GDM1 (cell line): ENCODE data around the gene CNOT4.
"Not testable (repeated sequence)": the region's sequence is repeated elsewhere in the genome, so short reads cannot be mapped to it uniquely, and the experiment has no call there.

Source experiments
- DNase-seq: peaks from one replicate; lab custom pipeline; 2025; lab: John Stamatoyannopoulos, UW

The CNOT4 gene

DNA sequence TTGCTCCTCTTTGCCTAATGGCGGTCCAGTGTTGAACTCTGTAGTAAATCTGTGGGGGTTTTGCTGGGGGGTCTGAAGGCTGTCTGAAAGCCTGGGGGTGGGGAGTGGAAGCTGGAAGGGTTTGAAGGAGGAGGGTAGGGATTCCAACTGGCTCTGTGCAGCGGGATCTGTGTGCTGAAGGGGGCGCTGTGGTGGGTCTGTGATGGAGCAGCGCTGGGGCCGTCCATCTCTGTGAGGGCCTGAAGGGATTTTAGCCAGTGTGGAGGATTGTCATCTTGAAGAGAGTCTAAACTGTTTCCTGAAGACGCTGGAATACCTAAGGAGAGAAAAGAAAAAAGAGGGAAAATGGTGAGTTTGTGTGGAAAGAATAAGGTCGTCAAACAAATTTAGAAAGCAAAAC is 147.0 kb downstream of the CNOT4 start:
- no peak for DNase-seq

GRCh38 chr7:135361788-135362187 is 148.1 kb downstream of the CNOT4 start:
- no peak for DNase-seq

DNA sequence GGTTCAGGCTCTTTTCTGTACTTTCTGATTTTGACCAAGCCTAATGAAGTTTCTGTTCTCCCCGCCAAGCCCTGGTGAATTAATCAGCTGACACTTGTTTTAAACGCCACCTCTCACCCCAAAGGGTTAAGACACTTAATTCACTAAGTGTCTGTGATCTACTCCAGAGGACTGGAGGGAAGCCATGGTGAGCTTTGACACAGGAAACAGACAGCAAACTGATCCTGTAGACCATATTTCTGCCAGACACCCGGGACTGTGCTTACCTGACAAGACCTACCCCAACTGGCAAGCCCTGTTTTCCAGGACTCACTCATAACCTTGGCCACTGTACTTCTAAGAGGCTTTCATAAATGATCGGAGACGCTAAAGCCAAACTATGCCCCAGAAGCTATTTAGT is 150.3 kb downstream of the CNOT4 start:
- no peak for DNase-seq

GRCh38 chr7:135355377-135356048 is 154.4 kb downstream of the CNOT4 start:
- no peak for DNase-seq

GRCh38 chr7:135353832-135354231 is 156.1 kb downstream of the CNOT4 start:
- DNase-seq = no peak

GRCh38 chr7:135352285-135352684 is 157.6 kb downstream of the CNOT4 start:
- DNase-seq = no peak

- not testable (repeated sequence) for DNase-seq
Observed at GRCh38 chr7:135351070-135351469, 158.8 kb downstream of the CNOT4 start.

DNA sequence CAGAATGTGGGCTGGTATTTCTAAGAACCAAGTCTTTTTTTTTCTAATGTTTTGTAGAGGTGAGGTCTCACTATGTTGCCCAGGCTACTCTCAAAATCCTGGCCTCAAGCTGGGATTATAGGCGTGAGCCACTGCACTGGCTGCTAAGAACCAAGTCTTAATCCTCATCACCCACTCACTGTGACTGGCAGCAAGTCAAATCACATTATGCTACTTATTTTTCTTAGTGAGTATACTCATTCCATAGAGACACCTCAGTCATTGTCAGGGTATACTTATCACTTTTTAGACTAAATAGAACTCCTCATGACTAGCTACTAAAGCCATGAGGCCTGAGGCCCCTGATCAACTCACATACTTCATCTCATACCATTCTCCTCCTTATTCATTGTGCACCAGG is 160.2 kb downstream of the CNOT4 start:
- no peak for DNase-seq

GRCh38 chr7:135348493-135348892 is 161.4 kb downstream of the CNOT4 start:
- DNase-seq = no peak

DNA sequence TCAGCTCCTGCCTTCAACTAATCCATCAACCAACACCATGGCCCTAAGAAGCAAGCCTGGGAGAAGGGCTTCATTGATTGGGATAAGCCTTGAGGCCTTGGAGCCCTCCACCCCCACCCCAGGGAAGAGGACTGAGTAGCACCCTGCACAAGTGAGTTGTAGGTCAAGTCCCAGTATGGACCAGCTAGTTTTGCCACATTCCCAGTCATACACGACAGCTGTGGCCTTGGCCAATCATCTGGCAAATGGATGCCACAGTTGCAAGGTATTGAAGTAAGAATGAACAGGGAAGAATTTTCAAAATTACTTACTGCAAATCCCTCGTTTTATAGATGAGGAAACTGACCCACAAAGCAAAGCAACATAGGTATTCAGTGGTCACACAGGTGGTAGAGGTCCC is 166.5 kb downstream of the CNOT4 start:
- no peak for DNase-seq

GRCh38 chr7:135342887-135343286 is 167.0 kb downstream of the CNOT4 start:
- DNase-seq = no peak

GRCh38 chr7:135341049-135341448 is 168.9 kb downstream of the CNOT4 start:
- DNase-seq = no peak

DNA sequence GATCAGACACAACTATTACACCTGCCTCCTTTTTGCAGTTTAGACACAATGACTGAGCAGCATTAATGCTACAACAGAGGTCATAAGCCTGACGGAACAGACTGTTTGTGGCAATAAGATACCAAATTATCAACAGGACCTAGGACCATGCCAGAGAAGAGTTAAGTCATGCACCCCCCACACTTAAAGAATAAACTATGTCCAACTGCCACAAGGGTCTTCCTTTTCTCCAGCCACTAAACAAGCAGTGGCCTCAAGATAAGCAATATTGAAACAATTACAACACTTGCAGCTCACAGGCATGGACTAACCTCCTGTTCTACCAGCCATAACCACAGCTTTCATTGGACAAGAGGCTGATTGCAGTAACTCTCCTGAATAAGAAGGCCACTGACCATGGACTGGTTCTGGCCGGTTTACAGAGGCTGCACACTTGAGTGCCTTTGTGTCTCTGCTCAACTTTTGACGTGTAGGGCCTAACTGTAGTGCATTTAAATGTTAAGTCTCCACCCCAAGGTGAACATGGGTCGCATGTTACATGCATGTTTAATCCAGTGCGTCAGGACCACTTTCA is 171.8 kb downstream of the CNOT4 start:
- DNase-seq = no peak

DNA sequence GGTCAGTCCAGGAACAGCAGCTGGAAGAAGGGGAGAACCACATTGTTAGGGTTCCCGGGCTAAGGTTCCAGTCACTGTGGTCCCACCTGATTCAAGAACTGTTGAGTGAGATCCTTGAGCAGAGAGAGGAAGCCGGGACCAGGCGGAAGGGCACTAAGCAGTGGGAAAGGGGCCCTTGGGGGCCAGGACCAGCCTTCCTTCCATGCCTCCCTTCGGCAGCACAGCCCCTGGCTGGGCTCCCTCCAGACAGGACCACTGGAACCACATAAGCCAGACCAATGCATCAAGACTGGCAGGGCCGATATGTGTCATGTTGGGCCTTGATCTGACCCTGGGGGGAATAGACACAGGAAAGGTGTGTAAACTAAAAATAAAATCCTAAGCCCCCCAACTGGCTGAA is 172.4 kb downstream of the CNOT4 start:
- no peak for DNase-seq

- peak; percentile 1 for DNase-seq
Observed at GRCh38 chr7:135335628-135336139, 174.2 kb downstream of the CNOT4 start.

DNA sequence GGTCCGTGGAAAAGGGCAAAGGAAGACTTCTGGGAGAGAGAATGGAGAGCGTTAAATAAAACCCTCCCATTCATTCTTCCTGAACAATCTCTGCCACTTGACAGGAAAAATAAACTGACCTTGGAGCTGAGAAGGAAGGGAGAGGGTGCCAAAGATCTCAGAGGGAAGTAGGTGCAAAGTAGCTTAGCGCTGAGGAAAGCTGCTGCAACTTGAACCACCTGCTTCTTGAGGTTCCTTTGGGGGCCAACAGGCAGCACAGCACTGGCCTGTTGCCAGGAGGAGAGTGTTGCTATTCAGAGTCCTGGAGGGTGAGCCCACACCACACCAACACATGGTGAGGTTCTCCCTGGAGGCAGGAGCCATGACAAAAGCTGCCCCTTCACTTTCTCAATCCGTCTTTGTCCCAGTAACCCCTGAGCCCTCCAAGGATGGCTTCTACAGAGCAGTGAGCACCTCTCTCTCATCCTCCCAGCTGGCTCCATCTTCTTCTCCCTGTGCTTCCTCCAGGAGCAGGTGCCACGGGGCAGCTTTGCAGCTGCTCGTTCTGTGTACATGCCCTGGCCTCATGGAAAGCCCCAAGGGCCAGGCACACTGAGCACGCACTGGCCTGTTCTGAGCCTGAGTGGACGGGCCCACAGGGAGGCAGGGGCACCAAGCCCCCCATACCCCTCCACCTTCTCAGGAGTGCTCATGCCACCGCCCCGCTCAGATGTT is 174.9 kb downstream of the CNOT4 start:
- no peak for DNase-seq

- DNase-seq = no peak
Observed at GRCh38 chr7:135333946-135334345, 176.0 kb downstream of the CNOT4 start.

- DNase-seq = no peak
Observed at GRCh38 chr7:135333200-135333599, 176.7 kb downstream of the CNOT4 start.

DNA sequence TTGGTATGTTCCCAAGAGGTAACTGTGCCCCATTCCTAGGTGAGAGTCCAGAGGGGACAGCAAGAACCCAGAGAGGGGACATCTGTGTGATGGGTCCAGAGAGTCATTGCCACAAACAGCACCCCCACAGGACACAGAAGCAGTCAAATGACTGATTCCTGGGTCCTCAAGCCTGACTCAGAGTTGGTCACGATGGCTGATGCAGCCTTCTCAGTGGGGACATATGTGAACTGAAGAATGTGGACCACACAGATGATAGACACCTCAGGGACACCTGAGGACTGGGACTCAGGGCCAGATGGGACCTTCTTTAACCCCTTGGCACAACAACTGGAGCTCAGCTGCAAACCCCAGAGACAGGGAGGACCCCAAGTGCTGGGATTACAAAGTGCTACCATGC is 179.8 kb downstream of the CNOT4 start:
- no peak for DNase-seq

DNA sequence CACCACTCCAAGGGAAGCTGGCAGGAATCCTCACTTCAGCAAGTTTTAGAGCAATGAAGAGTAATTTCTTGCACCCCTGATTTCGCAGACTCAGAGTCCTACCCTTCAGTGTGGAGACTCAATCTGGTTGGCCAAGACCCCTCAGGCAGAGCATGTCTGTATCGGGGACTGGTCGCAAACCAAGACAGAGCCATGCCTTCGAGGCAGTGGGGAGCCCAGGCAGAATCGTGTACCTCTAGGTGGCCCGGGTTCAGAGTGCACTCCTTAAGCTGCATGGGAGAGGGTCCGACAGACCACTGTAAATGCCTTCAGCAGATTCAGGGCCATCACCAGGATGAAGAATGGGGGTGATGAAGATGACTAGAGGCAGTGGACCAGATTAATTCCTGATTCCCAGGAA is 181.4 kb downstream of the CNOT4 start:
- no peak for DNase-seq

- DNase-seq = no peak
Observed at GRCh38 chr7:135328053-135328452, 181.8 kb downstream of the CNOT4 start.

- no peak for DNase-seq
Observed at GRCh38 chr7:135327458-135327857, 182.4 kb downstream of the CNOT4 start.

DNA sequence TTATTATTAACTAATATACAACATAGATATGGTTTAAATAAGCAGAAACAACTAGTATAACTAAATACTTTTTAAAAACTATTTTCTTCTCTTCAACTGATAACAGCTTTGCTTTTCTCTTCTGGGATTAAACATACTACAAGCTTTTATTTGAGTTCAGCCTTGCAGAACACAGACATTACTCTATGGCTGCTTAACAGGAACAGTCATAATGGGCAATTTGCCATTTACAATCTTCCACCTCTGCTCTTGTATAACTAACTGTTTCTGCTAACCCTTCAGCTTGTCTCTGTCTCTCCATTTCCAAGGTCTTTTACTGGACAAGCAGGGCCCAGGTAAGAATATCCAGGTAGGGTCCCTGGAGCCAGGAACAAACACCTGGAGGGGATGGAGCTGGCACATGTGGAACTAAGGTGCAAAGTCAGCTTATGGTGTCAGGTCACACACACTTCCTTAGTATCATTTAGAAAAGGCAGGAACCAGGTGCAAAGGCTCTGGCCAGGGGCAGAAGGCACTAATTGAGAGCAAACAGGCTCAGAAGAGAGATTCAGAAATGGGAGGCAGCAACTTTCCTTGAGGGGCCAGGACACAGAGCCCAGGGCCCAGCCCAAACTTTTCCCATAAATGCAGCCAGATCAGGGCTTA is 183.1 kb downstream of the CNOT4 start:
- DNase-seq = no peak
